T-helper 9 cell (primary cell): ENCODE results near the gene CASP2.

Source experiments
- DNase-seq: peaks from one replicate; pipeline ENCODE4 v3.0.0-alpha.2; 2020

The CASP2 gene

DNA sequence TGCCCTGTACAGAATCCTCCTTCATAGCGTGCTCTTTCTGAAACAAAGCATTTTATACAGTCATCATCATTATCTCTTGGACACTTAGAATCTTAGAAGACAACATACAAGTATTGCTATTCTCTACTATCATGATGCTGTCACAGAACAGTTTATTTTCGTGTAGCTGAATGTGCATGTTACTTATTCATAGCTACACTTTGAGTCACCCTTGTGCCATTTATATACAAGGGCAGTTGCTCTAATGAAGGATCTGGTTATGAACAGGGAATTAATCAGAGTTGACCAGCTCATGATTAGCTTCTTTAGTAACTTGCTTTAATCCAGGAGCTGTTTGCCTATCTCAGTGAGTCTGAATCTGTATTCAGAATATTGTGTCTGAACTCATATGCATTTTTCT, 11.2 kb downstream of the CASP2 start:
- no peak for DNase-seq

DNA sequence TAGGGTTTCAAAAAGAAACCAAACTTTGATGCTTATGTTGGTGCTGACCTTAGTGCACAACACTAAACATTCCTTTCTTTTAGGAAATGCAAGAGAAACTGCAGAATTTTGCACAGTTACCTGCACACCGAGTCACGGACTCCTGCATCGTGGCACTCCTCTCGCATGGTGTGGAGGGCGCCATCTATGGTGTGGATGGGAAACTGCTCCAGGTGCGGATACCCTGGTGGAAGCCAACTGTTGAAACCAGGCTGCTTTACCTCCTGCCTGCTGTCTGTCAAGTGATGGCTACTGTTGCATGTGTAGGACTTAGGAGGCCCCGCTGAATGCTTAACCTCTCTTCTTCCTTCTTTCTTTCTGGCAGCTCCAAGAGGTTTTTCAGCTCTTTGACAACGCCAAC, 11.7 kb downstream of the CASP2 start:
- peak; percentile 51 for DNase-seq

DNA sequence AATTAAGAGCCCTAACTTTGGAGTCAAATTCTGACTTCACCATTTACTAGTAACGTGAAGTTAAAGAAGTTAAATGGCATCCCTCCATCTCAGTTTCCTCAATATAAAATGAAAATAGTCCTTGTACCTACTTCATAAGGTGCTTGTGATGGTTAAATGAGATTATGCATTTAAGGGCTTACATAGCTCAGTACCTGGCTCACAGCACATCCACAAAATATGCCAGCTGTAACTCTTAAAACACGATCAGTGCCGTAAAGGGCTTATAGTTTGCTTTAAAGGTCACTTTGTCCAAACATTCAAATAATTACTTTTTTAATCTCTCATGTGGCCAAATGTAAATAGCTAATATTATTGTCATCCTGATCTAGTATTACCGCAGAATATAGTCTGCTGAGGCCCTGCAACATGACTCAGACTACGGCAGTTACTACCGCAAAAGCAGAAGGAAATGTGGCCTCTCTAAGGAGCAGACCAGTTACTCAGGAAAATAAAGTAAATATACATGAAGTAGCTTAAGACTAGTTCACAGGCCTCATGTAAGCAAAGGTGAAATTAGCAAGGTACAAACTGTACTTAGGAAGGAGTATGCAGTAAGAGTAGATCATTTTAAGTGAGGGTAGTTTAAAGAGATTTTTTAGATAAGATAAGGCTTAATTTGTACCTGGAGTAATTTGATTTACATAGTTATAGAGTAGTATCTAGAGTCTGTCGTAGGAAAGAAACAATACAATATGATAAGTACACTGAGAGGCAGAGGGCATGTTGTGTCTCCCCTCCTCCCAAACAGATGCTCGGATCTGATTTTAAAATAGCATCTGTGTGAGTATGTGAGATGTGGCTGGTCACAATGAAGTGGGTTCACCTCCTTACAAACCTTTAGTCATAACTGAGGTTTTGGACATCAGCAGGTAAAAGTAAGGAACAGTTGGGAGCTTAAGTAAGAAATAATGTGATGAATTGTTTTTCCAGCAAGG, 13.1 kb downstream of the CASP2 start:
- no peak for DNase-seq

GRCh38 chr7:143303733-143304132, 15.6 kb downstream of the CASP2 start:
- DNase-seq: no peak

GRCh38 chr7:143304938-143305337, 16.8 kb downstream of the CASP2 start:
- no peak for DNase-seq

GRCh38 chr7:143305423-143306070, 17.4 kb downstream of the CASP2 start:
- peak; percentile 67 for DNase-seq

DNA sequence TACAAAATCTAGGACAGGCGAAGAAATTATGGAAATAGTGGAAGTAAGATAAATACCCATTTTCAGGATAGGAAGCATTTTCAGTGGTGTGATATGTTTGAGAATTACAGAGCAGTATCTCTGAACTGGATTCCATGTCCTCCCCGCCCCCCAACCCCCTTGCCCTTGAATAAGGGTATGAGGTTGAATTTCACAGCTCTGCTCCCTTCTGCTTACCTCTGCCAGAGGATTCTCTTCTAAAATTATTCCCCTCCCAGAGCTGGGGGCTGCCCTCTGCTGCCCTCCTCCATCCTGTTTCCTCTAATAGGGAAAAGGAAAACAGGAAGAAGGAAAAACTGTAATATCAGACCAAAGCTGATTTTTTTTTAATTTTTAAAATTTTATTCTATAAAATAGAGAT, 20.5 kb downstream of the CASP2 start:
- DNase-seq: no peak

DNA sequence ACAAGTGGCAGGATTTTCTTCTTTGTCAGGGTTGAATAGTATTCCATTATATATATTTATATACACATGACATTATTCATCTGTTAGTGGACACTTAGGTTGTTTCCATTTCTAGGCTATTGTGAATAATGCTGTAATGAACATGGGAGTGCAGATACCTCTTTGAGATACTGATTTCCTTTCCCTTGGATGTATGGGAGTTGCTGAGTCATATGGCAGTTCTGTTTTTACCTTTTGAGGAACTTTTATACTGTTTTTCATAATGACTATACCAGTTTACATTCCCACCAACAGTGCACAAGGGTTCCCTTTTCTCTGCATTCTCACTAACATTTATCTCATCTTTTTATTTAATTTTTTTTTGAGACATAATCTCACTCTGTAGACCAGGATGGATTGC, 26.0 kb downstream of the CASP2 start:
- DNase-seq: no peak

DNA sequence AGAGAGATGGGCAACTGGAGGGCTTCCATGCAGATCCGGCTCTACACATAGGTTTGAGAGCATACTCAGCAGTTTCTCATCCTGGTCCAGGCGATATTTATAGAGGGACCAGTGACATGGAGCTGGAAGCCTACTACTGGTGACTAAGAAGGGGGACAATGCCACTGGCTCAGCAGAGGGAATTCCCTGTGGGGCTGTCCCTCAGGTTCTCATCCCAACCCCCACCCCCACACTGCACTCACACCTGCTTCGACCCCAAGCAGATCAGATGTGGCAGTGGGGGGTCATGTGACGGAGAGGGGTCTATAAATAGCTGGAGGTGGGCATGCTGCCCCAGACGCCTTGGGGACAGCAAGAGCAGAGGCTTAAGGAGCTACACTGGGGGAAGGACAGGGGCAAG, 27.6 kb downstream of the CASP2 start, which contains the start of gene CLCN1:
TSS of gene CLCN1 (plus strand) at position 336 of the 400 bp plus-strand sequence. CDS start 102 bp downstream, outside the sequence.
- no peak for DNase-seq

- no peak for DNase-seq
Observed at GRCh38 chr7:143316492-143316891, 28.3 kb downstream of the CASP2 start.

- DNase-seq: no peak
Observed at GRCh38 chr7:143318661-143319060, 30.5 kb downstream of the CASP2 start.

- no peak for DNase-seq
Observed at GRCh38 chr7:143320620-143321019, 32.5 kb downstream of the CASP2 start.

DNA sequence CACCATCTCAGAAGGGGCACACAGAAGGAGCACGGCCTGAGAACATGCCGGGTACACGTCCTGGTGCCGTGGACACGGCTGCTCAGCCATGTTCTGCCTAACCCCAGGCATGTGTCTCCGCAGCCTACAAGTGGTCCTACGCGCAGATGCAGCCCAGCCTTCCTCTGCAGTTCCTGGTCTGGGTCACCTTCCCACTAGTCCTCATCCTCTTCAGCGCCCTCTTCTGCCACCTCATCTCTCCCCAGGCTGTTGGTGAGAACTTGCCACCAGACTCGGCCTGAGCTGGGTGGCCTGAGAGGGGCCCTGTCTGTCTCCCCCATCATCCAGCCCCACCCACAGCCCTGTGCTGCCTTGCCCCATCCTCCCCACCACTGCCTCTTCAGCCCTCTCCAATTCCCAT, 33.1 kb downstream of the CASP2 start:
- DNase-seq: no peak

DNA sequence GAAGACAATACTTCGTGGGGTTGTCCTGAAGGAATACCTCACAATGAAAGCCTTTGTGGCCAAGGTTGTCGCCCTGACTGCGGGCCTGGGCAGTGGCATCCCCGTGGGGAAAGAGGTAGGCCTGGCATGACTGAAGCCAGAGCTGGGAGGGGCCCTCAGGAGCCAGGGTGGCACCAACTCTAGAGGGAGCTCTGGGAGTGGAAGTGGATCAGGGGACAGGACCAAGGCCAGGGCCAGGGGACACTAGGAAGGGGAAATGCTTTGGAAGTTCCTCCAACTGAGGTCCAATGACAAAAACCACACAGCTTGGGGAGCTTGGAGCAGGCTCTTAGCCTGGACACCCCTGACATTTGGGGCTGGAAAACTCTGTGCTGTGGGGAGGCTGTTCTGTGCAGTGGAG, 33.6 kb downstream of the CASP2 start:
- DNase-seq: no peak

GRCh38 chr7:143322760-143323633, 34.8 kb downstream of the CASP2 start:
- no peak for DNase-seq

DNA sequence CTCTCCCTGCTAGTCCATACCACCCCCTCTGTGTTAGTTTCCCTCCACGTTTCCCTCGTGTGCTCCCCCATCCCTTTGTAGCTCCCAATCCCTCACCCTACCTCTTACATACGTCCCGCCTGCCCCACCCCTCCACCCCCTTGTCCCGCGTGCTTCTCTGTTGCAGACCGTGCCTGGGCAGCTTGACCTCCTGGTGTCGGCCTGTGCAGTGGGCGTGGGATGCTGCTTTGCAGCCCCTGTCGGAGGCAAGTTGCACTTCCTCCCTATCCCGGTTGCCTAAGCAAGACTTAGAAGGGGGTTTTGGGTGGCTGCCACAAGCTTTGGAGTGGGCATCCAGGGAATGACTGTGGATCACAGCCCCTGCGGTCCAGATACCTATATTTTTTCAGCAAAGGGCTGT, 35.5 kb downstream of the CASP2 start:
- DNase-seq: no peak

GRCh38 chr7:143325240-143325639, 37.1 kb downstream of the CASP2 start:
- no peak for DNase-seq

GRCh38 chr7:143327903-143328302, 39.8 kb downstream of the CASP2 start:
- no peak for DNase-seq

- no peak for DNase-seq
Observed at GRCh38 chr7:143329471-143330170, 41.5 kb downstream of the CASP2 start.

GRCh38 chr7:143331179-143331801, 43.1 kb downstream of the CASP2 start:
- no peak for DNase-seq

GRCh38 chr7:143334244-143334643, 46.1 kb downstream of the CASP2 start:
- no peak for DNase-seq

GRCh38 chr7:143337216-143337615, 49.1 kb downstream of the CASP2 start:
- DNase-seq: no peak
